Naive thymus-derived CD8-positive, alpha-beta T cell (primary cell): ENCODE results near the gene AIRE. TPM values are rescaled to one million over a fixed set of nuclear protein-coding genes. Genes with fewer than 3 reads are reported as not detected.
"Not testable (repeated sequence)": the region's sequence is repeated elsewhere in the genome, so short reads cannot be mapped to it uniquely, and the experiment has no call there.

Experiments used
- ATAC-seq, 2 donors: fragments of 150-1000 bp; cut with Tn5 transposase in 1 of 2; sonication (Bioruptor Pico), chemical (Tn5 transposase) in 1 of 2; 1 replicate in 1 of 2; 2 replicates in 1 of 2; pipeline ENCODE4 v1.10.0; 2021; ENCODE audit warnings: mild to moderate bottlenecking in 2 of 2, moderate library complexity in 2 of 2
- POLR2A ChIA-PET: fragments of 350-600 bp; sonication (Branson Sonifier 250); formaldehyde crosslinking; loops from one replicate; lab custom pipeline; 2021; ENCODE audit warnings: antibody characterized with exemption; lab: Charles Lee
- DNase-seq, 10 donors: peaks; one replicate each; pipeline versions ENCODE4 v3.0.0 to v3.0.0-alpha.2; 2020 to 2022
- H3K27ac Mint-ChIP-seq, 10 donors: one replicate each; pipeline ENCODE4 v1.8.0; 2020 to 2022; ENCODE audit warnings: mild to moderate bottlenecking in 10 of 10, mixed read lengths in 10 of 10, moderate library complexity in 4 of 10, inconsistent platforms in 1 of 10
- H3K27me3 Mint-ChIP-seq, 5 donors: one replicate each; pipeline ENCODE4 v1.8.0; 2021 to 2022; ENCODE audit warnings: mixed read lengths in 5 of 5
- H3K36me3 Mint-ChIP-seq, 3 donors: one replicate each; pipeline ENCODE4 v1.8.0; 2020 to 2022; ENCODE audit warnings: mixed read lengths in 3 of 3, mild to moderate bottlenecking in 2 of 3, inconsistent platforms in 1 of 3
- H3K4me1 Mint-ChIP-seq, 4 donors: one replicate each; pipeline ENCODE4 v1.8.0; 2021 to 2022; ENCODE audit warnings: mixed read lengths in 4 of 4
- H3K4me3 Mint-ChIP-seq, 10 donors: one replicate each; pipeline ENCODE4 v1.8.0; 2020 to 2022; ENCODE audit warnings: mild to moderate bottlenecking in 10 of 10, mixed read lengths in 10 of 10, moderate library complexity in 6 of 10, inconsistent platforms in 1 of 10
- H3K9me3 Mint-ChIP-seq, 9 donors: one replicate each; pipeline ENCODE4 v1.8.0; 2020 to 2022; ENCODE audit warnings: mixed read lengths in 9 of 9, mild to moderate bottlenecking in 3 of 9, inconsistent platforms in 1 of 9, moderate library complexity in 1 of 9
- polyA plus RNA-seq, 3 donors: library from polyadenylated mRNA; unstranded; fragments of 300-500 nt; fragmentation: Illumina TruSeq; gene quantifications; one replicate each; pipeline ENCODE4 v1.2.3, GENCODE V29; 2021
- total RNA-seq, 8 experiments: library from RNA in 2 of 8; stranded (reverse) in 2 of 8; gene quantifications; one replicate each; pipeline ENCODE4 v1.2.3 and lab custom pipeline; 2021 to 2026

The AIRE gene
- total and polyA plus RNA-seq, 5 experiments from 2014 or later: 0.13 to 0.42 (median 0.16) TPM; not detected in 2

DNA sequence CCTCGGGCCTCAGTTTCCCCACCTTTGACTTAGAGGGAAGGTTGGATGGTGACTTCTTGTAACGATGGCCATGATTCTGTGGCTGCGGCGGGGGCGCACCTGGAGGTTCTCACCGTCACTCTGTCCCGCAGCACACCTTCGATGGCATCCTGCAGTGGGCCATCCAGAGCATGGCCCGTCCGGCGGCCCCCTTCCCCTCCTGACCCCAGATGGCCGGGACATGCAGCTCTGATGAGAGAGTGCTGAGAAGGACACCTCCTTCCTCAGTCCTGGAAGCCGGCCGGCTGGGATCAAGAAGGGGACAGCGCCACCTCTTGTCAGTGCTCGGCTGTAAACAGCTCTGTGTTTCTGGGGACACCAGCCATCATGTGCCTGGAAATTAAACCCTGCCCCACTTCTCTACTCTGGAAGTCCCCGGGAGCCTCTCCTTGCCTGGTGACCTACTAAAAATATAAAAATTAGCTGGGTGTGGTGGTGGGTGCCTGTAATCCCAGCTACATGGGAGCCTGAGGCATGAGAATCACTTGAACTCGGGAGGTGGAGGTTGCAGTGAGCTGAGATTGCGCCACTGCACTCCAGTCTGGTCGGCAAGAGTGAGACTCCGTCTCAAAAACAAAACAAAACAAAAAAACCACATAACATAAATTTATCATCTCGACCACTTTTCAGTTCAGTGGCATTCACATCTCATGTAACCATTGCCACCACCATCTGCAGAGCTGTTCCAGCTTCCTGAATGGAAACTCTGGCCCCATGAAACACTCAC is 12.0 kb downstream of the AIRE start:
- peak overlapping the region in 9 of 10 donors; percentile 20 to 92 (median 68) for H3K27ac Mint-ChIP-seq
- ATAC-seq (peak; percentile 38 to 45), DNase-seq (peak; percentile 55 to 83 (median 68))
- H3K9me3 Mint-ChIP-seq: no peaks in the 10 kb centered on the region
- no peaks in the 10 kb centered on the region for H3K36me3 Mint-ChIP-seq
- peaks cover 20 to 68% (median 57%) of the 10 kb centered on the region in 4 donors for H3K4me1 Mint-ChIP-seq
- POLR2A ChIA-PET: interaction anchor here (2.5 kb wide), 1 partner anchor 40 kb away, joined by 8 read pairs; the partner anchor contains the start of gene CFAP410
- no peaks in the 10 kb centered on the region for H3K27me3 Mint-ChIP-seq
- peak overlapping the region in 9 of 10 donors; percentile 22 to 84 (median 51) for H3K4me3 Mint-ChIP-seq

DNA sequence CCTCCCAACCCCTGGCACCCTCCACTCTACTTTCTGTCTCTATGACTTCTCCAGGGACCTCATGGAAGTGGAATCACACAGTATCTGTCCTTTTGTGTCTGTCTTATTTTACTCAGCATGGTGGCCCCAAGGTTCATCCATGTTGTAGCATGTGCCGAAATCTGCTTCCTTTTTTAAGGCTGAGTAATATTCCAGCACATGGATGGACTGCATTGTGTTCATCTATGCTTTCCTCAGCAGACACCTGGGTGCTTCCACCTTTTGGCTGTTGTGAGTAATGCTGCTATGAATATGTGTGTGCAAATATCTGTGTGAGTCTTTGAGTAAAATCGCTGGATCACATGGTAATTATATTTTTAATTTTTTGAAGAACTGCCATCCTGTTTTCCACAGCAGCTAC is 12.6 kb downstream of the AIRE start:
- Mint-ChIP-seq H3K27ac (peak overlapping the region in 8 of 10 donors; percentile 4 to 92 (median 72)), H3K9me3 (no peaks in the 10 kb centered on the region), H3K36me3 (no peaks in the 10 kb centered on the region), H3K4me3 (peak overlapping the region; percentile 39 to 84 (median 52)), H3K4me1 (peaks cover 21 to 68% (median 62%) of the 10 kb centered on the region in 4 donors), H3K27me3 (no peaks in the 10 kb centered on the region)
- DNase-seq (peak in 1 of 10 donors; percentile 32), ATAC-seq (no peak)
- POLR2A ChIA-PET: interaction anchor here (2.5 kb wide), 1 partner anchor 40 kb away, joined by 8 read pairs; the partner anchor contains the start of gene CFAP410

DNA sequence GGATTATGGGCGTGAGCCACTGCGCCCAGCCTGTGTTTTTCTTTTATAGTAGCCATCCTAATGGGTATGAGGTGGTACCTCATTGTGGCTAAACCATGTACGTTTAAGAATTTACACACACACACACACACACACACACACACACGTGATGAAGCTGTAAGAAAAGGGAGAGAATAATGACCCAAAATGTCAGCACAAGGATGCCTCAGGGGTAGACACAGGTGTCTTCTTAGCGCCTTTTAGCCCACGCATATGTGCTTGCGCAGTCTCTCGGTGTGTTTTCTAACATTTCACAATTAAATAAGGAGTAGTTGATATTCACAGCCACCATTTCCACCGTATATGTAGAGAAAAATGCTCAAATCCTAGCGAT is 13.4 kb downstream of the AIRE start:
- H3K27me3 Mint-ChIP-seq: no peaks in the 10 kb centered on the region

DNA sequence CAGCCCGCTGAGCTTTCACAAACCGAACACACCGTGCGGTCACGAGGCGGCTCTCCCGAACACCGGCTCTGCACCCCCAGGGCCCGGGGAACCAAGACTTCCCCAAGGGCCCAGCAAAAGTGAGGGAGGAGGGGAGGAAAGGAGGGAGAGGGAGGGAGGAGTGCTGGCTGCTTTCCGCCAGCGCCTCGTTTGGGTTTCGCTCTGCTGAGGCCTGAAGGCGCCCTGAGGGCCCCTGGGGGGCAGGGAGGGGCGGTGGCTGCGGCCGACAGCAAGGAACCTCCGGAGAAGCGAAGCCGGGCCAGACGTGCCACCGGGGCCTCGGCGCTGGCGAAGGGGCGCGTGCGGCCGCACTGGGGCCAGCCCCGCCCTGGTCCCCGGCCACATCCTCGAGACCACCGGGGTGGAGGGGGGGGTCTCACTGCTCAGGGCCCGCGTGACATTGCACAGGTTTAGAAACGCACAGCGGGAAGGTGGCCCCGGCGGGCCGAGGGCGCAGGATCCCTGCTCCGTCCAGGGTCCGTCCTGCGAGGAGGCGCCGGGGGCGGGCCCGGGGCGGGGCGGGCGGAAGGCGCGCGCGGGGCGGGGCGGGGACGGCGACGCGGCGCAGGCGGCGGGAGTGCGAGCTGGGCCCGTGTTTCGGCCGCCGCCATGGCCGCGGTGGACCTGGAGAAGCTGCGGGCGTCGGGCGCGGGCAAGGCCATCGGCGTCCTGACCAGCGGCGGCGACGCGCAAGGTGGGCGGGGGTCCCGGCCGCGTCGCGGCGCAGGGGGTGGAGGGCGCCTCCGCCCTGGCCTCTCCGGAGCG is 14.0 kb downstream of the AIRE start, which contains the start of gene PFKL:
Gene PFKL (plus strand): TSS at position 596 of the 804 bp plus-strand sequence. CDS start 53 bp downstream, at position 649.
- Mint-ChIP-seq H3K4me3 (peak within 1 kb of the TSS; percentile 82 to 96 (median 90)), H3K27ac (peak within 1 kb of the TSS in 9 of 10 donors; percentile 89 to 97 (median 94)), H3K4me1 (peaks cover 24 to 70% (median 66%) of the 10 kb centered on the region in 4 donors), H3K9me3 (no peaks in the 10 kb centered on the region), H3K27me3 (no peaks in the 10 kb centered on the region), H3K36me3 (no peaks in the 10 kb centered on the region)
- ATAC-seq (peak; percentile 47 to 67), DNase-seq (peak in 9 of 10 donors; percentile 21 to 66 (median 48))
- POLR2A ChIA-PET: interaction anchor here (1.6 kb wide), 1 partner anchor 16 kb away, joined by 3 read pairs; no protein-coding TSS in a partner anchor

More for the DNA sequence above, 13.4 kb downstream of the AIRE start:
- DNase-seq (peak in 1 of 10 donors; percentile 39), ATAC-seq (peak; percentile 4 to 19)
- POLR2A ChIA-PET: interaction anchor here (2.5 kb wide), 1 partner anchor 39 kb away, joined by 8 read pairs; the partner anchor contains the start of gene CFAP410
- H3K27ac Mint-ChIP-seq: peak overlapping the region in 9 of 10 donors; percentile 89 to 97 (median 94)
- H3K36me3 Mint-ChIP-seq: no peaks in the 10 kb centered on the region
- H3K4me1 Mint-ChIP-seq: peaks cover 24 to 71% (median 67%) of the 10 kb centered on the region in 4 donors
- peak overlapping the region; percentile 82 to 96 (median 90) for H3K4me3 Mint-ChIP-seq
- no peaks in the 10 kb centered on the region for H3K9me3 Mint-ChIP-seq

DNA sequence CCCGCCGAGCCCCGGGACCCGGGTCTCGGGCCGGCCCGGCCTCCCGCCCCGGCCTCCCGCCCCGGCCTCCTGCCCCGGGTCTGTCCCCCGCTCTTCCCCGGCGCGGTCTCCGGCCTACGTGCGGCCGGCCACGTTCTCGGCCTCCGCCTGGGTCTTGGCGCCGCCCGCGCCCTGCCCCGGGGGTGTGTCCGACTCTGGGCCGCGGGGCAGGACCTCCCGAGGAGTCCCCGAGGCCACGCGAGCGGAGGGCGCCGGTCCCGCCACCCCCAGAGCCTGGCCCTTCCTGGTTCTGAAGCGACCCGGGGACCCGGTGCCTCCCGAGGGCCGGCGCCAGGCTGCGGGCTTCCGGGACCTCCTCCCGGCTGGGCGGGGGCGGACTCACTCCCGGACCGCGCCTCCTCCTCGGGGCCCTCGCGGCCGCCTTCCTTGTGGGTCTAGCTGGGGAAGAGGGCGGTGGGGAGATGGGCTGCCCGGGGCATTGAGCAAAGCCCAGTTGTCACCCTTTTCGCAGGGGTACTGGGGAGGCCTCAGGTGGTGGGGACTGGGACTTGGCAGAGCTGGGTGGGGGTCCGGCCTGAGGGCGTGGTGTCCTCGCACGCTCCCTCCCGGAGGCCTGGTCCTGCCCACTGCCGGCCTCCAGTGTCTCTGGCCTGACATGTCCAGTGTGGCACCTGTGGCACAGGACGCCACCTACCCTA is 14.7 kb downstream of the AIRE start:
- POLR2A ChIA-PET: interaction anchor here (0.6 to 1.6 kb wide), 4 partner anchors 15 to 492 kb away, joined by 3 to 4 read pairs (median 3); partner anchors contain the start of gene TRPM2
- H3K4me3 Mint-ChIP-seq: peak overlapping the region; percentile 74 to 90 (median 80)
- no peaks in the 10 kb centered on the region for H3K27me3 Mint-ChIP-seq
- no peaks in the 10 kb centered on the region for H3K36me3 Mint-ChIP-seq
- H3K27ac Mint-ChIP-seq: peak overlapping the region in 9 of 10 donors; percentile 24 to 86 (median 74)
- no peaks in the 10 kb centered on the region for H3K9me3 Mint-ChIP-seq
- ATAC-seq (peak; percentile 26 to 51), DNase-seq (peak in 8 of 10 donors; percentile 33 to 75 (median 43))
- H3K4me1 Mint-ChIP-seq: peaks cover 26 to 70% (median 64%) of the 10 kb centered on the region in 4 donors

DNA sequence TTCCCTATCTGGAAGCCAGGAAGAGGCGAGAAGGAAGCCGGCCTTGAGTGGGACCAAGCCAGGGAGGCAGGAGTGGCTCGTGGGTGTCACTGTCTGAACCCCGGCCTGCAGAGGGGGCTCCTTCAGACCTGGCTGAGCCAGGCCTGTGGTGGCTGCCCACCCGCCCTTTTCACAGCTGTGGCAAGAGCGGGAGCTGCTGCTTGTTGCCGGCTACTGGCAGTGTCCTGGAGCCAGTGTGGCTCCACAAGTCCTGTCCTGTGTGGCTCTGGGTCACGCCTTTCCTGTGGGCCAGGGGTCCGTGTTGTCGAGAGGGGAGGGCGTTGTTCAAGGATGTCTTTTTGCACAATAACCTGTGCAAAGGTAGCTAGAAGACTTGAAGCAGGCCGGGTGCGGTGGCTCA is 15.5 kb downstream of the AIRE start:
- Mint-ChIP-seq H3K36me3 (no peaks in the 10 kb centered on the region), H3K9me3 (no peaks in the 10 kb centered on the region), H3K27ac (peak overlapping the region; percentile 13 to 82 (median 73)), H3K27me3 (no peaks in the 10 kb centered on the region), H3K4me3 (peak overlapping the region; percentile 74 to 90 (median 80)), H3K4me1 (peaks cover 25 to 66% (median 61%) of the 10 kb centered on the region in 4 donors)
- ATAC-seq (no peak), DNase-seq (no peak)
- POLR2A ChIA-PET: interaction anchor here (0.6 to 1.8 kb wide), 4 partner anchors 14 to 52 kb away, joined by 3 to 7 read pairs (median 4); partner anchors contain the start of genes CFAP410 and TRPM2

DNA sequence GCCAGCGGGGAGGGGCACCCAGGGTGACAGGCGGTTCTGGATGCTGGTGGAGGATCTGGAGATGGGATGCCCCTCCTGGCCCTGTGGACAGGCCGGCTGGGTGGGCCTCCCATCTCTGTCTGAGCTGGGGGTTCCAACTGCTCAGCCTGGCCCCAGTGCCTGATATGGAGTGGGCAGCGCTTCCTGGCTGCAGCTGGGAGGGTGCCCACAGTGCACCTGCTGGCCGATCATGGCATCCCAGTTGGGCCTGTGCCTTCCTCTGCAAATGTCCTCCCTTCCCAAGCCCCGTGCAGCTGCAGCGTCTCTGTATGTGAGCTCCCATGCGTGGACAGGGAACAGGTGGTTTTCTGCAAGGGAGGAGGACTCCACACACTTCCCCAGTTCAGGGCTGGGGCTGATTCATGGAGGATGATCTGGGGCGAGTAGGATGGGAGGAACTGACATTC is 16.3 kb downstream of the AIRE start:
- Mint-ChIP-seq H3K36me3 (peaks cover 0 to 2% (median 0%) of the 10 kb centered on the region in 3 donors), H3K27me3 (no peaks in the 10 kb centered on the region), H3K9me3 (no peaks in the 10 kb centered on the region), H3K4me1 (peaks cover 25 to 66% (median 62%) of the 10 kb centered on the region in 4 donors), H3K27ac (peak overlapping the region in 9 of 10 donors; percentile 43 to 83 (median 73)), H3K4me3 (peak overlapping the region; percentile 48 to 85 (median 76))
- DNase-seq (no peak), ATAC-seq (no peak)
- POLR2A ChIA-PET: interaction anchor here (1.8 kb wide), 1 partner anchor 37 kb away, joined by 7 read pairs; the partner anchor contains the start of gene CFAP410

DNA sequence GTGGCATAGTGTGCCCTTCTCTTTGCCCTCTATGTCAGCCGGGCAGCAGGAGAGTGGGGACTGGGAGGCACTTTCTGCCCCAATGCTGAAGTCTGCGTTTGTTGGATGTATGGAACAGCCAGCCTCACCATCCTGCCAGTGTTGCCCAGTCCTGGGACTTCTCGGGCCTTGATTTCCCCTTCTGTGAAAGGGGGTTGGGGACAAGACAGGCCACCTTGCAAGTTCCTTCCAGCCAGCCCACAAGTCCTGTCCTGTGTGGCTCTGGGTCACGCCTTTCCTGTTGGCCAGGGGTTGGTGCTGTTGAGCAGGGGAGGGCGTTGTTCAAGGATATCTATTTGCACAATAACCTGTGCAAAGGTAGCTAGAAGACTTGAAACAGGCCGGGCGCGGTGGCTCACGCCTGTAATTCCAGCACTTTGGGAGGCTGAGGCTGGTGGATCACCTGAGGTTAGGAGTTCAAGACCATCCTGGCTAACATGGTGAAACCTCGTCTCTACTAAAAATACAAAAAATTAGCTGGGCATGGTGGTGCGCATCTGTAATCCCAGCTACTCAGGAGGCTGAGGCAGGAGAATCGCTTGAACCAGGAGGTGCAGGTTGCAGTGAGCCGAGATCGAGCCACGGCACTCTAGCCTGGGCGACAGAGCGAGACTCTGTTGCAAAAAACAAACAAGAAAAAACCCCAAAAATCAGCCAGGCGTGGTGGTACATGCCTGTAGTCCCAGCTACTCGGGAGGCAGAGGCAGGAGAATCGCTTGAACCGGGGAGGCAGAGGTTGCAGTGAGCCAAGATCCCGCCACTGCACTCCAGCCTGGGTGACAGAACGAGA is 17.1 kb downstream of the AIRE start:
- H3K36me3 Mint-ChIP-seq, H3K27me3 Mint-ChIP-seq, H3K9me3 Mint-ChIP-seq, ATAC-seq, DNase-seq: not testable (repeated sequence)
- POLR2A ChIA-PET: interaction anchor here (1.1 to 1.8 kb wide), 3 partner anchors 8 to 36 kb away, joined by 4 to 7 read pairs (median 6); partner anchors contain the start of gene CFAP410
- Mint-ChIP-seq H3K4me1 (peaks cover 25 to 65% (median 58%) of the 10 kb centered on the region in 4 donors), H3K27ac (peak overlapping the region; percentile 13 to 88 (median 73)), H3K4me3 (peak overlapping the region; percentile 54 to 85 (median 80))

DNA sequence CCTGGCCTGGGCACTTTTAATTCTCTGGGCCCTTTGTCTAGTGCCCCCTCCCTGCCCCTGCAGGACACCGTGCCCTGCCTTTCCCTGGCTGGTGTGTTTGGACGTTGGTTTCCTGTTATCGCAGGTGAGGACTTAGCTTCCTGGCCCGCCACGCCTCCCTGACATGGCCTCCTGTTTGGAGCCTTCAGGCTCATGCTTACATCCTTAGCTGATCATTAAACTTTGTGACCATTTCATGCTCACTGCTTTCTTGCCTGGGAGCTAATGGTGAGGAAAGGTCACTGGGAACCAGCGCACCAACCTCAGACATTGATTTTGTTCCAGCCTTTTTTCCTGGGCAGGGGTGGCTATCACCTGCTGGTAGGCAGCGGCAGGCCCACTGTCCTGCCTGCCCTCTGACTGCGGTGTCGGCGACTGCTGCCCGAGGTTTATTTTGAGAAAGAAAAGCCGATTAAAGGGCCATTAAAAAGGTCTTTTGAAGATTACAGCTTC is 17.9 kb downstream of the AIRE start:
- peaks cover 24 to 62% (median 53%) of the 10 kb centered on the region in 4 donors for H3K4me1 Mint-ChIP-seq
- DNase-seq (no peak), ATAC-seq (no peak)
- H3K9me3 Mint-ChIP-seq: no peaks in the 10 kb centered on the region
- peak overlapping the region; percentile 21 to 87 (median 80) for H3K4me3 Mint-ChIP-seq
- H3K27ac Mint-ChIP-seq: peak overlapping the region; percentile 60 to 90 (median 84)
- POLR2A ChIA-PET: interaction anchor here (0.6 to 1.8 kb wide), 3 partner anchors 9 to 295 kb away, joined by 4 to 6 read pairs (median 4); partner anchors contain the start of gene CFAP410
- H3K36me3 Mint-ChIP-seq: peaks cover 0 to 12% (median 2%) of the 10 kb centered on the region in 3 donors
- no peaks in the 10 kb centered on the region for H3K27me3 Mint-ChIP-seq

DNA sequence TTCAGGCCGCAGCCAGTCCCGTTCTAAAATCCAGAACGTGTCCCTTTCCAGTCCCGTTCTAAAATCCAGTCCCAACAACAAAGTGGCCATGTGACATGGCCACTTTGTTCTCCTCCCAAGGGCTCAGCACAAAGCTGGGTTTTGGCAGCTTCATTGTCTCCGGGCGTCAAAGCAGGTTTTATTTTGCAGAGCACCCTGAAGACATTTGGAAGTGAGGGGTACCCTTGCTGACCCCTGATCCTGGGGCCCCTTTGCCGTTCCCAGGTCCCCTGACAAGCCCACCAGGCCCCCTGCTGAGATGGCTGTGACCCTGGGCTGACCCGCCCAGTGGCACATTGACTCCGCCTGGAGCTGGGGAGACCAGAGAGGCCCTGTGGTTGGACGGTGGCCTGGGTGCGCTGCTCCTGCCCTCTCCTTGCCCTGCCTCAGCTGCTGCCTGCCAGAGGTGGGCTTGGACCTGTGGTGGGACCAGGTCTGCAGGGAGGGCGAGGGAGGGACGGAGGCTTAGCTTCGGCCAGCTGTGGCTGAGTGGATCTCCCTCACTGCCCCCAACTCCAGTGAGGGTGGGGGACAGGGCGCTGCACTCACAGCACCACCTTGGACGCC is 18.4 kb downstream of the AIRE start:
- DNase-seq: no peak
- Mint-ChIP-seq H3K9me3 (no peaks in the 10 kb centered on the region), H3K4me1 (peaks cover 24 to 56% (median 49%) of the 10 kb centered on the region in 4 donors), H3K4me3 (peak overlapping the region in 2 of 10 donors; percentile 34 to 80), H3K27me3 (no peaks in the 10 kb centered on the region), H3K27ac (peak overlapping the region in 6 of 10 donors; percentile 3 to 88 (median 78)), H3K36me3 (peaks cover 0 to 12% (median 2%) of the 10 kb centered on the region in 3 donors)
- POLR2A ChIA-PET: interaction anchor here (0.6 to 1.8 kb wide), 3 partner anchors 35 to 295 kb away, joined by 3 to 6 read pairs (median 4); partner anchors contain the start of gene CFAP410
- no peak for ATAC-seq
